ENCODE data around the gene CST3. TPM values are rescaled to one million over a fixed set of nuclear protein-coding genes. Genes with fewer than 3 reads are reported as not detected.

The CST3 gene
- total RNA-seq, 1 experiment from 2014 or later: 158 TPM

GRCh38 chr20:23624324-23624691, 13.4 kb downstream of the CST3 start:
- BruUV-seq (replicated peaks): no TSS peak
- TF ChIP-seq SIN3A (IDR thresholded peaks at IDR 0.05; ENCODE audit: borderline replicate concordance, insufficient read depth, low read depth, low read length): no peak
- no peak for TF ChIP-seq TCF7L2 (IDR thresholded peaks at IDR 0.05; ENCODE audit: low read depth, low read length)
- no peak for TF ChIP-seq POLR2AphosphoS5 (IDR thresholded peaks at IDR 0.05; ENCODE audit: low read depth, low read length)
- TF ChIP-seq REST (IDR thresholded peaks at IDR 0.05; ENCODE audit: insufficient read depth in 1 of 2, low read depth in 2 of 2, low read length in 1 of 2): no peak
- TF ChIP-seq CTCF (IDR thresholded peaks at IDR 0.05): no peak
- Histone ChIP-seq H3K27ac (ENCODE audit: low read length) (no peak overlapping the region), H3K4me1 (ENCODE audit: control insufficient read depth, insufficient read depth, low read length) (no peaks in the 10 kb centered on the region), H3K27me3 (ENCODE audit: control insufficient read depth, insufficient read depth, low read length) (no peaks in the 10 kb centered on the region), H3K4me3 (ENCODE audit: low read depth in 2 of 2, low read length in 2 of 2) (no peak overlapping the region), H3K36me3 (ENCODE audit: control insufficient read depth, insufficient read depth, low read length) (no peaks in the 10 kb centered on the region), H3K9me3 (ENCODE audit: control insufficient read depth, insufficient read depth, low read depth, low read length) (no peaks in the 10 kb centered on the region)
- POLR2A ChIA-PET: no interaction called here
- ATAC-seq (no peak), DNase-seq (ENCODE audit: low read depth, low spot score) (no peak)
- CTCF ChIA-PET: no interaction called here
- in situ Hi-C loops (cut with HindIII; ENCODE audit: low pct_unique_long_range_greater_than_20kb, low sequenced_read_pairs) (no loop called here), intact Hi-C loops (cut with micrococcal nuclease; ENCODE audit: unreplicated experiment) (no loop called here)

- ATAC-seq: no peak
- POLR2A ChIA-PET: no interaction called here
- H3K9me3 ChIP-seq (ENCODE audit: control insufficient read depth, insufficient read depth, low read depth, low read length): no peaks in the 10 kb centered on the region
- CTCF ChIA-PET: no interaction called here
- H3K27ac ChIP-seq (ENCODE audit: low read length): no peak overlapping the region
- H3K4me3 ChIP-seq (ENCODE audit: low read depth in 2 of 2, low read length in 2 of 2): no peak overlapping the region
- DNase-seq (ENCODE audit: low read depth, low spot score): no peak
- H3K4me1 ChIP-seq (ENCODE audit: control insufficient read depth, insufficient read depth, low read length): no peaks in the 10 kb centered on the region
- TF ChIP-seq CTCF (IDR thresholded peaks at IDR 0.05) (no peak), POLR2AphosphoS5 (IDR thresholded peaks at IDR 0.05; ENCODE audit: low read depth, low read length) (no peak), TCF7L2 (IDR thresholded peaks at IDR 0.05; ENCODE audit: low read depth, low read length) (no peak), REST (IDR thresholded peaks at IDR 0.05; ENCODE audit: insufficient read depth in 1 of 2, low read depth in 2 of 2, low read length in 1 of 2) (no peak), SIN3A (IDR thresholded peaks at IDR 0.05; ENCODE audit: borderline replicate concordance, insufficient read depth, low read depth, low read length) (no peak)
- no peaks in the 10 kb centered on the region for H3K36me3 ChIP-seq (ENCODE audit: control insufficient read depth, insufficient read depth, low read length)
- H3K27me3 ChIP-seq (ENCODE audit: control insufficient read depth, insufficient read depth, low read length): no peaks in the 10 kb centered on the region
- intact Hi-C loops (cut with micrococcal nuclease; ENCODE audit: unreplicated experiment): no loop called here
- in situ Hi-C loops (cut with HindIII; ENCODE audit: low pct_unique_long_range_greater_than_20kb, low sequenced_read_pairs): no loop called here
- no TSS peak for BruUV-seq (replicated peaks)
Measured at GRCh38 chr20:23623666-23624323, 14.0 kb downstream of the CST3 start.
